ENCODE measurements around the gene INHBC. TPM values are rescaled to one million over a fixed set of nuclear protein-coding genes. Genes with fewer than 3 reads are reported as not detected.

The INHBC gene
- total and polyA plus RNA-seq, 3 donors from 2014 or later = 1.8 to 3.1 (median 2.1) TPM

GRCh38 chr12:57428965-57429364, 5.6 kb upstream of the INHBC start:
- H3K9me3 ChIP-seq = no peaks in the 10 kb centered on the region
- H3K27ac ChIP-seq = peak overlapping the region; percentile 97 to 99
- H3K4me1 ChIP-seq = peaks cover 8% of the 10 kb centered on the region
- H3K4me3 ChIP-seq = no peak overlapping the region
- no peaks in the 10 kb centered on the region for H3K27me3 ChIP-seq
- TF ChIP-seq CTCF (IDR thresholded peaks at IDR 0.05) = no peak
- no peak for TF ChIP-seq POLR2A (IDR thresholded peaks at IDR 0.05)
- WGBS, 2 donors = 62 to 90% methylated on average over 6 of the region's 6 CpGs
- DNase-seq = no peak
- intact Hi-C loops (cut with DNase I; ENCODE audit: low total_unique reads) = no loop called here
- no peaks in the 10 kb centered on the region for H3K36me3 ChIP-seq (ENCODE audit: low read depth, missing control alignments)

- Histone ChIP-seq H3K4me3 (peak overlapping the region; percentile 78 to 82), H3K27ac (peak overlapping the region; percentile 97 to 99), H3K27me3 (no peaks in the 10 kb centered on the region), H3K9me3 (no peaks in the 10 kb centered on the region), H3K4me1 (peaks cover 8% of the 10 kb centered on the region), H3K36me3 (ENCODE audit: low read depth, missing control alignments) (no peaks in the 10 kb centered on the region)
- 18 to 20% methylated on average over 8 to 9 of the region's 9 CpGs for WGBS, 2 donors
- intact Hi-C loops (cut with DNase I; ENCODE audit: low total_unique reads) = no loop called here
- TF ChIP-seq CTCF (IDR thresholded peaks at IDR 0.05) (no peak), POLR2A (IDR thresholded peaks at IDR 0.05) (no peak)
- no peak for DNase-seq
These were observed 5.0 kb upstream of the INHBC start for GRCh38 chr12:57429473-57430111.

- Histone ChIP-seq H3K36me3 (ENCODE audit: low read depth, missing control alignments) (no peaks in the 10 kb centered on the region), H3K27me3 (no peaks in the 10 kb centered on the region), H3K9me3 (no peaks in the 10 kb centered on the region), H3K27ac (peak overlapping the region; percentile 97 to 99), H3K4me1 (peaks cover 8% of the 10 kb centered on the region), H3K4me3 (peak overlapping the region; percentile 78 to 82)
- TF ChIP-seq POLR2A (IDR thresholded peaks at IDR 0.05) = no peak
- no peak for TF ChIP-seq CTCF (IDR thresholded peaks at IDR 0.05)
- DNase-seq = peak; percentile 50
- WGBS, 2 donors = 0 to 1% methylated on average over 13 to 48 of the region's 74 CpGs
- intact Hi-C loops (cut with DNase I; ENCODE audit: low total_unique reads) = no loop called here
These were observed 4.3 kb upstream of the INHBC start for GRCh38 chr12:57430112-57430930.

GRCh38 chr12:57430931-57431566, 3.5 kb upstream of the INHBC start, which contains the start of gene R3HDM2:
Gene R3HDM2 (minus strand): TSS chr12:57431043. CDS start chr12:57310428, 120,615 bp downstream.
- intact Hi-C loops (cut with DNase I; ENCODE audit: low total_unique reads) = no loop called here
- H3K27me3 ChIP-seq = no peaks in the 10 kb centered on the region
- WGBS, 2 donors = 0 to 2% methylated on average over 30 to 41 of the region's 41 CpGs

More at GRCh38 chr12:57430931-57431566, 3.5 kb upstream of the INHBC start, which contains the start of gene R3HDM2:
- no peaks in the 10 kb centered on the region for H3K36me3 ChIP-seq (ENCODE audit: low read depth, missing control alignments)
- peaks cover 8% of the 10 kb centered on the region for H3K4me1 ChIP-seq
- TF ChIP-seq CTCF (IDR thresholded peaks at IDR 0.05) (no peak), POLR2A (IDR thresholded peaks at IDR 0.05) (peak; percentile 86)
- DNase-seq = peak; percentile 97
- peak within 1 kb of the TSS; percentile 97 to 99 for H3K27ac ChIP-seq
- H3K4me3 ChIP-seq = peak within 1 kb of the TSS; percentile 78 to 82
- no peaks in the 10 kb centered on the region for H3K9me3 ChIP-seq

Data from testis (tissue), 3 donors.